Raji (cell line): ENCODE measurements around the gene TMEM72.

Experiments used
- POLR2A ChIP-seq: IDR thresholded peaks from 2 replicates; pipeline ENCODE4 v1.6.1; 2011; ENCODE audit warnings: low read depth, low read length, control low read depth; ENCODE audit not compliant: insufficient read depth

The TMEM72 gene

DNA sequence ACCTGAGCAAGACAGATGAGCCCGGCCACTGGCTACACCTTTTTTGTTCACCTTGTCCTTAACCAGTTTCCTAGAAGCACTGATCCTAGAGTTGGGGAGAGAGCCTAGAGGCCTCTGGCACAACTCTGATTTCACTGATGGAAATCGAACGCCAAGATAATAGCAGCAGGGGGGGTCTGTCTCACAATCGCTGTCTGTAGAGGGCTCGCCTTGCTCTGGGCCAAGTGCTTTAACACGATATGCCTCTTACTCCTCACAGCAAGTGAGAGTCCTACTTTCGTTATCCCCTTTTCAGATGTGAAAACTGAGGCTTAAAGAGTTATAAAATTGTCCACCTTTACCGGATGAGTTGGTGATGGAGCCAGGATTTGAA is 48.9 kb downstream of the TMEM72 start:
- TF ChIP-seq POLR2A = no peak

- TF ChIP-seq POLR2A = no peak
These were observed 49.5 kb downstream of the TMEM72 start for GRCh38 chr10:44960482-44961229.

DNA sequence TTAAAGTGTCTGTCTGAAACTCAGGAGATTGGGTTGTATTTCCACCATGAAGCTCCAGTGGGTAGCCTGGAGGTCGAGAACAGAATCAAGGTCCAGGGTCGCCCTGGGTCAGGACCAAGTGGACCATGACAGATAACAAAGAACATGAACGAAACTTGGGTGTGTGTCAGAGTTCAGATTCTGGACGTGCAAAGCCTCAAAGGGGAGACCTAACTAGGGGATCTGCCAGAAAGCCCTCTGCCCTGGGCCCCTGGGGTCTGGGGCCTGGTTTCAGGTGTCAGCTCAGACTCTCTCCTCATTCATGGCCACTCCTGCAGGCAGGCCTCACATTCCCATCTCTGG is 50.1 kb downstream of the TMEM72 start:
- TF ChIP-seq POLR2A = no peak

- no peak for TF ChIP-seq POLR2A
These were observed 51.0 kb downstream of the TMEM72 start for GRCh38 chr10:44961931-44962750.

DNA sequence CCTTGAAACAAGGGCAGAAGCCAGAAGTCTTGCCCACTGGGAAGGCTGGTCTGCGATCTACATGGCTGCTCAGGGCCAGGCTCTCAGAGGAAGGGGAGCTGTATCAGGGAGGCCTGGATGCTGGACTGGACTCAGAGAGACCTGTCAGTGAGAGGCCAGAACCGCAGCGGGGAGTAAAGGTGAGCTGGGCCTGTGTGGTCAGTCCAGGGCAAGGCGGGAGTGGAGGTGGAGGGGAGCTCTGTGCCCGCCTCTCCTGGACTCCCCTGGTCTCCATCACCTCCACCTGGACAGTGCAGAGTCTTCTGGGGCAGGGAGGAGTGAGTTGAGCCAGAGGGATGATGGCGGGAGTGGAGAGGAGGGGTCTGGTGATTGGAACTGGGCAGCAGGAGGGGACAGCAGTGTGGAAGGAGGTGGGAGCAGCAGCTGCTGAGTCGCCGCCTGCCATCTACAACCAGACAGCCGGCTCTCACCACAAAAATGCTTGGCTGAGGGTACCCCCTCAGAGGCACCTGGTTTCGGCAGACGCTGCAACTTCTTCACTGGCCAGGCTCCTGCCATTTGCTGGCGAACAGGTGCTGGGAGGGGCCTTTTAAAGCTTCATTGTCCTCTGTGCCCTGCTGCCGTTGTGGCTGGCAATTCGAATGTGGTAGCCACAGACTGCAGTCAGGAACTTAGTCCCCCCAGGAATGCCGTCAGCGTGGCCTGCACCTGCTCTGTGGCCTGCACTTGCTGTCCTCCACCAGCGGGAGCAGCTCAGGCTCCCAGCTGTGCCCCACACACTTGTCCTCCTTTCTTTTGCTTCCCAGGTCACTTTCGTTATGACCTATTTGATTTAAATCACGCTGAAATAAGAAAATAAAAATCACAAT is 52.0 kb downstream of the TMEM72 start:
- no peak for TF ChIP-seq POLR2A

GRCh38 chr10:44963772-44964633 is 52.9 kb downstream of the TMEM72 start:
- no peak for TF ChIP-seq POLR2A

GRCh38 chr10:44965104-44965503 is 54.0 kb downstream of the TMEM72 start:
- TF ChIP-seq POLR2A = no peak

- TF ChIP-seq POLR2A = no peak
These were observed 54.5 kb downstream of the TMEM72 start for GRCh38 chr10:44965651-44966097.

- no peak for TF ChIP-seq POLR2A
These were observed 55.1 kb downstream of the TMEM72 start for GRCh38 chr10:44966129-44966815.

DNA sequence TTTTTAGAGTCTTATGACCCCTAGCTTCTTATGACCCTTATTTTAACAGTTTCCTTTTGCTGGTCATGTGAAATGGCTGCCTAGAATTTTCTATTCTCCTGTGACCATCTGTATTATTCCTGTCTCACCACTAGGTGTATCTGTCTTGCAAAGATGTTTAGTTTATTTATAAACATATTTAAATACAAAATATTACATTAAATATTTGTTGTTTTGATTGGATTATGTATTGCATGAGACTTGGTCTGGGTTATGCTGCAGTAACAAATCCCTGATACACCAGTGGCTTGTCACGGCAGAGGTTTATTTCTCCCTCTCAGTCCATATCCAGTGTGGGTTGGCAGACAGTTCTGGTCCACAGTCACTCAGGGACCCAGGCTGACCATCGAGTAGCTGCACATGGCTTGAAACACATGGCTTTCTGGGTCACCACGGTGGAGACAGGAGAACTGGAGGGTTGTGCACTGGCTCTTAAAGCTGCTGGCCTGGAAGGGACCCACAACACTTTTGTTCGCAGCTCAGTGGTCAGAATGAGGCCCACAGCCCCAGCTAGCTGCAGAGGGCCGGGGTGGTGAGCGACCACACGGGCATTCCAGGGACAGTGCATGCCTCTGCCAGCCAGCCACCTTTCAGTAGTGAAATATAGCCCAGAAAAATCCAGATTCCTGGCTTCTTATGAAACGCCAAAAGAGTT is 55.8 kb downstream of the TMEM72 start:
- no peak for TF ChIP-seq POLR2A

GRCh38 chr10:44967616-44968015 is 56.5 kb downstream of the TMEM72 start:
- no peak for TF ChIP-seq POLR2A

GRCh38 chr10:44968091-44968490 is 57.0 kb downstream of the TMEM72 start:
- no peak for TF ChIP-seq POLR2A
